NCI-H1694 treated with DMSO at 0.1 percent for 48 hours (cell line): ENCODE data around the gene PPP1R9A.

Source experiments
- DNase-seq: peaks from one replicate; lab custom pipeline; 2025; lab: John Stamatoyannopoulos, UW

PPP1R9A gene

DNA sequence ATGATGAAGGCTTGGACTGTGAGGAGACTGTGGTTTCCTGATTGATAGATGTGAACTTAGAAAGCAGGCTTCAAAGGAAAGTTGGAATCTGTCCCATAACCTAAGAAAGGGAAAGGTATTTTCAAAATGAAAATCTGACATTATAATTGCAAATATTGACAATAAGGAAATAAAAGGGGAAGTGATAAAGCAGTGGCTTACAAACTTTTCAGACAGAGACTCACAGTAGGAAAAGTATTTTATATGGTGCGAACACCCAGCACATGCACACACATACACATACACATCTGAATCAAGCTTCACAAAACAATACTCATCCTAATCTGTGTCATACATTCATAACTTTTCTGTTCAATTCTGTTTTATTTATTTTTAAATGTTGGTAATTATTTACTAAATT, 412.2 kb downstream of the PPP1R9A start:
- DNase-seq, result no peak

- DNase-seq, result no peak
Observed at GRCh38 chr7:95320651-95321050, 413.3 kb downstream of the PPP1R9A start.

GRCh38 chr7:95321720-95322119, 414.3 kb downstream of the PPP1R9A start:
- no peak for DNase-seq

GRCh38 chr7:95322396-95322795, 415.0 kb downstream of the PPP1R9A start:
- no peak for DNase-seq

GRCh38 chr7:95322854-95323253, 415.5 kb downstream of the PPP1R9A start:
- no peak for DNase-seq

GRCh38 chr7:95323410-95324129, 416.2 kb downstream of the PPP1R9A start:
- DNase-seq, result no peak

GRCh38 chr7:95324431-95324830, 417.0 kb downstream of the PPP1R9A start, which contains the start of gene PON1:
Gene PON1, minus strand, starts transcription at chr7:95324532. Its CDS starts 57 bp downstream, at chr7:95324475.
- DNase-seq, result no peak

DNA sequence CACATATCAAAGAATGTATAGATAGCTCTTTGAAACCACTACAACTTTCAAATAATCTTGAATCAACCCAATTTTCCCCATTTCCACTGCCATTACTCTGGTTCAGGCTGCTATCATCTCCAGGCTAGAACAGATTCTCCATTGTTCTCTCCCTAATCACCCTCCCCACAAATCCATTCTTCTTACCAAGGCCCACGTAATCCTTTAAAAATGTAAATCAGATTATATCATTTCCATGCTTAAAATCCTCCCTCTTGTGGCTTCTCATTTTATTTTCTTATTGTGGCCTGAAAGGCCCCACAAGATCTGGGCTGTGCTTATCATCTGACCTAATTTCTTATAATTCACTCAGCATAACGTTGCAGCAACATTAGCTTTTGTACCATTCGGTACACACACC, 420.0 kb downstream of the PPP1R9A start:
- DNase-seq, result no peak

- DNase-seq, result no peak
Observed at GRCh38 chr7:95330204-95330960, 423.0 kb downstream of the PPP1R9A start.

GRCh38 chr7:95330961-95331337, 423.6 kb downstream of the PPP1R9A start:
- DNase-seq, result no peak

DNA sequence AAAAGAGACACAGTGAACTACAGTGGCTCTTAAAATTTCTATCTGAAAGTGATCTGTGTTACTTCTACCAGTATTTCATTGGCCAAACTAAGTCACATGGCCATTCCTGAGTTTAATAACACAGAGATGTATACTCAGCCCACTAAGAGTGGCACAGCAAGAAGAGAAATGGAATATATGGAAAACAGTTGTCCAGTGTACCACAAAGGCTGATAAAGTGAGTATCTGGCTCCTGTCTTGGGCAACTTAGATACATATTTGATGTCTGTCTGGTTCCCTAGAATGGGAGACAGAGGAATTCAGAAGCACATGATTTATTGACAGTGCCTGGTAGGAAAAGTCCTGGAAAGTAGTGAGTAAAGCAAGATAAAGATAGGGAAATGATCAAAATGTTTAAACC, 427.1 kb downstream of the PPP1R9A start:
- no peak for DNase-seq

DNA sequence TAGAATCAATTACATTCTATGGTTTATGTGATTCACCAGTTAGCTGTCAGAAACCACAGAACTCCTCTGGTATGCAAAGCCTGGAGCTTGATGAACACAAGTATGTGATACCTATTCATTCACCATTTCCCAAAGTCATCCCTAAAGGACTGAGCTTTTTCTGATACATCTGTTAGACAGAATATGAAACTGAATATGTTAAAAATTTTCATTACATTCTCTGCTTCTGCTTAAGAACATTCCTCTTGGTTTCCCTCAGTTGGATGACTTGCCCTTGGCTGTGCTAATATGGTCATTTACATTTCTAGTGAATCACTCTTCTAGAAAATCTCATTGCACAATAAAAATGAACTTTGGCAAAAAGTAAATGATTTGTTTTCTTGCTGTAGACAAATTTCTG, 427.7 kb downstream of the PPP1R9A start:
- DNase-seq, result no peak

GRCh38 chr7:95338832-95339231, 431.4 kb downstream of the PPP1R9A start:
- DNase-seq, result no peak

- no peak for DNase-seq
Observed at GRCh38 chr7:95340491-95340890, 433.1 kb downstream of the PPP1R9A start.

DNA sequence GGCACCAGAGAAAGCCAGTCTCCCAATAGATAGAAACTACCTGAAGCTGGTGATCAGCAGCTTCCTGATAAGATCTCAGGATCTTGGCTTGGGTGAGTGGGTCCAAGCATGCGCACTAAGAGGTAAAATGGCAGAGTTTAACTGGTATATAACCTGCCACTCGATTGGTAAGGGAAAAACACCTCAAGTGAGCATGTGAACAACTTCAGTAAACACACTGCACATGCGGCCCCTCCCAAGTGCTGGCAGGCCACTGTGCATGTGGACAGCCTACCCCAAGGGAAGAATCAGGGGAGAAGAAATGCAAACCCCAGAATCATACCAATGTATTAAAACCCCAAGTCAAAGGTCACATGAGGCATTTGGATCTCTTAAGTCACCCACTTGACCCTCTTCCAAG, 434.6 kb downstream of the PPP1R9A start:
- DNase-seq, result no peak

DNA sequence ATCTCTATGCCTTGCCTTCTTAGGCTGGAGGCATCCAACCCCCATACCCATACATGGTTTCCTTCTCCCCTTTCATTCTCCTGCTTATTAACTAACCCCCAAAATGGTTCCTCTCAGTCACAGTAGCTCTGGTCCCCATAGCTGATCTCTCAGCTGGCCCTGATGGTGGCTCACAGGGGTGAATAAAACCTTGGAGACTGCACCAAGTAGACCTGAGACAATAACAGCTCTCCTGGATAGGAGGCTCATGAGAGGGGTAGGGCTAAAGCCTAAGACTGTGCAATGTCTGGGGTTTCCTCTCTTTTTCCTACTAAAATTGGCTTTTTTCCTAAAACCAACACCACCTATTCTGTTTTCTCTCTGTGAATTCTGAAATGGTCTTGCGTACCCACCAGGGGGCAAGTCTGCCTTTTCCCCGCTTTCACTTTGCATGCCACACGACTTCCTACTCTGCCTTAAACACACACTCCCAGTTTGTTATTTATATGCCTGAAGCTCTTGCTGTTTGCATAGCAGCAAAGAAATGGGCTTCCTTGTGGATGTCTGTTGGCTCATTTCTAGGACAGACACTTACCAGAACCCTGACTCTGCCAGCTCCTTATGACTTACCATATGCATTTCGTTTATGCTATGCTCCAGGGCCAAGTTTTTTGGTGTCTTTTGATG, 435.4 kb downstream of the PPP1R9A start:
- no peak for DNase-seq
